Gastroesophageal sphincter (tissue), 3 donors: ENCODE data around the gene PTPRK.

ENCODE experiments used
- CTCF ChIP-seq, 4 experiments: fragments of 200-600 bp in 2 of 4; fragments of 450-650 bp in 2 of 4; sonication (generic) in 1 of 4; IDR thresholded peaks; one replicate each; pipeline ENCODE4 v1.5.1; 2017 to 2019; ENCODE audit warnings: antibody characterized with exemption in 4 of 4, mild to moderate bottlenecking in 2 of 4, moderate library complexity in 2 of 4
- POLR2A ChIP-seq, 2 donors: fragments of 450-650 bp; IDR thresholded peaks; one replicate each; pipeline ENCODE4 v1.6.1; 2017; ENCODE audit warnings: antibody characterized with exemption in 2 of 2, mild to moderate bottlenecking in 2 of 2, moderate library complexity in 1 of 2
- POLR2AphosphoS5 ChIP-seq: sonication (generic); formaldehyde crosslinking; IDR thresholded peaks from one replicate; pipeline ENCODE4 v1.6.1; 2017; ENCODE audit warnings: antibody characterized with exemption

GRCh38 chr6:128209771-128210170 lies 310.6 kb downstream of the PTPRK start:
- no peak for TF ChIP-seq CTCF (IDR thresholded peaks at IDR 0.05)
- TF ChIP-seq POLR2A (IDR thresholded peaks at IDR 0.05) = no peak
- no peak for TF ChIP-seq POLR2AphosphoS5
